PC-3 (cell line): Measurements from ENCODE around the gene CROCC2.

Experiments
- EZH2 ChIP-seq: fragments of 300-600 bp; sonication (generic); IDR thresholded peaks from one replicate; pipeline ENCODE4 v1.6.1; 2017; ENCODE audit warnings: antibody characterized with exemption, mild to moderate bottlenecking, low read length; ENCODE audit not compliant: unreplicated experiment
- TF ChIP-seq, protein P1 (sequence below): fragments of 300-600 bp; sonication (generic); conservative IDR thresholded peaks from 2 replicates; pipeline ENCODE4 v1.5.1; 2017; ENCODE audit warnings: antibody characterized with exemption, low read depth, mild to moderate bottlenecking, low read length

DNA sequence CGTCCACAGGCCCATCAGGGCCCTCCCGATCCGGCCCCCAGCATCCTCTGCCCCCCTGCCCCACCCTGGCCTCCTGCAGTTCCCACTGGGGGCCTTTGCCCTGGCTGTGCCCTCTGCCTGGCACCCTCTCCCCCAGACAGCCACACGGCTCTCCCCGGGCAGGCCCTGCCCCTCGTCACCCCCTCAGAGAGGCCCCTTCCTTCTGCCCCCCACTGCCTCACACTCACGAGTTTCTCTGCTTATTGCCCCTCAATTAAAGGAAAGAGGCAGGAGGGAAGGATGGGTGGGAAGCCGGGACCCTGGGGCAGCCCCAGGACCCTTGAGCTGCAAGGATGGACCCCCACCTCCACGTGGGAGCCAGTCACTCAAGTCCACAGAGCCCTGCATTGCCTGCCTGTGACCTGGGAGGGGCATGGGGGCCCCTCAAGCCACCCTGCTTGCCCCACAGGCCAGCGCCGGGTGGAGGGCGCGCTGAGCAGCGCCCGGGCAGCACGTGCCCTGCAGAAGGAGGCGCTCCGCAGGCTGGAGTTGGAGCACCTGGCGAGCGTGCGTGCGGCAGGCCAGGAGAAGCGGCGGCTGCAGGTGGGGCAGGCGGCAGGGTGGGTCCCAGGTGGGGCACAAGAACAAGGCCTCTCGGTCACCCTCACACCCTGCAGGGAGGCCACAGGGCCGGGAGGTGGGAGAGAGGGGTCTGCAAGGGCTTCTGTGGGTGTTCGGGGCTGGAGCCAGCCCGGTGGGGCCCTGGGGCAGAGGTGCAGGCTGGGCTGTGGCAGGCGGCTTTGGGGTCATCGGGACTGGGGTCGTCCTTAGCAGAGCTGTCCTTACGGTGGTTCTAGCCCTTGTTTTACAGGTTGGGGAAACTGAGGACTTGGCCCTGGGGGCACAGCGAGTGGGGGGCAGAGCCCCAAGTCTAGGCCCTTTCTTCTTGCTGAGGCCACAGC lies 61.8 kb downstream of the CROCC2 start:
- TF ChIP-seq EZH2, result no peak
- TF ChIP-seq, protein P1, sequence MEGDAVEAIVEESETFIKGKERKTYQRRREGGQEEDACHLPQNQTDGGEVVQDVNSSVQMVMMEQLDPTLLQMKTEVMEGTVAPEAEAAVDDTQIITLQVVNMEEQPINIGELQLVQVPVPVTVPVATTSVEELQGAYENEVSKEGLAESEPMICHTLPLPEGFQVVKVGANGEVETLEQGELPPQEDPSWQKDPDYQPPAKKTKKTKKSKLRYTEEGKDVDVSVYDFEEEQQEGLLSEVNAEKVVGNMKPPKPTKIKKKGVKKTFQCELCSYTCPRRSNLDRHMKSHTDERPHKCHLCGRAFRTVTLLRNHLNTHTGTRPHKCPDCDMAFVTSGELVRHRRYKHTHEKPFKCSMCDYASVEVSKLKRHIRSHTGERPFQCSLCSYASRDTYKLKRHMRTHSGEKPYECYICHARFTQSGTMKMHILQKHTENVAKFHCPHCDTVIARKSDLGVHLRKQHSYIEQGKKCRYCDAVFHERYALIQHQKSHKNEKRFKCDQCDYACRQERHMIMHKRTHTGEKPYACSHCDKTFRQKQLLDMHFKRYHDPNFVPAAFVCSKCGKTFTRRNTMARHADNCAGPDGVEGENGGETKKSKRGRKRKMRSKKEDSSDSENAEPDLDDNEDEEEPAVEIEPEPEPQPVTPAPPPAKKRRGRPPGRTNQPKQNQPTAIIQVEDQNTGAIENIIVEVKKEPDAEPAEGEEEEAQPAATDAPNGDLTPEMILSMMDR, result no peak
